Stimulated activated CD4-positive, alpha-beta T cell treated with anti-CD3 and anti-CD28 coated beads, Interleukin-2, amount 100 ng/mL, for 4 hours (primary cell): ENCODE results near the gene LMTK2.
A peak's percentile ranks its signal among the peaks of the same experiment; 100 is the strongest.

Experiments
- DNase-seq: peaks from one replicate; pipeline ENCODE4 v3.0.0-alpha.2; 2020; ENCODE audit warnings: low read depth

Gene LMTK2

DNA sequence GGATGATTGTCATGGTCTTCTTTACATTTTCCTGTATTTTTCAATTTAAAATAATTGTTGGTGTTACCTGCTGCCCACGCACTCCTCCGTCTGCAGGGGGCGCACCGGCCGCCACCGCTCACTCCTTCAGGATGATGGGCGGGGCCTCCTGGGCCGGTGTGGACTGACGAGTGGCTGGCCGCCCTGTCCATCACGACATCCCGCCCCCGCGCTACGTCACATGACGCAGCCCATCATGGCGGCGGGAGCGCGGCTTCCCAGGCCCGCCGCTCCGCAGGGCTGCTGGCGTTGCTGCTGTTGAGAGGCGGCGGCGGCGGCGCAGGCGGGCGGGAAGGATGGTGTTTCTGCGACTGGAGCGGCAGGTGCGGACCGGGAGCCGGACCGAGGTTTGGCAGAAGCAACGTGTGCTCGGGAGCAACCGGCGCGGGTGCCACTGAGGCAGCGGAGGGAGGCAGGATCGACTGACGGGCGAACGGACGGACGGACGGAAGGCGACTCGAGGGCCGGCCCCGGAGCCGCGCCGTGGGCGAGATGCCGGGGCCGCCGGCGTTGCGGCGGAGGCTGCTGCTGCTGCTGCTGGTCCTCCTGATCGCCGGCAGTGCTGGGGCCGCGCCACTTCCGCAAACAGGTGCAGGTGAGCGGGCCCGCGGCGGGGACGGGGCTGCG lies at the start of gene LMTK2:
Gene LMTK2, plus strand, starts transcription at position 216 of the 666 bp plus-strand sequence. Its CDS starts 316 bp downstream, at position 532.
- peak; percentile 96 for DNase-seq

DNA sequence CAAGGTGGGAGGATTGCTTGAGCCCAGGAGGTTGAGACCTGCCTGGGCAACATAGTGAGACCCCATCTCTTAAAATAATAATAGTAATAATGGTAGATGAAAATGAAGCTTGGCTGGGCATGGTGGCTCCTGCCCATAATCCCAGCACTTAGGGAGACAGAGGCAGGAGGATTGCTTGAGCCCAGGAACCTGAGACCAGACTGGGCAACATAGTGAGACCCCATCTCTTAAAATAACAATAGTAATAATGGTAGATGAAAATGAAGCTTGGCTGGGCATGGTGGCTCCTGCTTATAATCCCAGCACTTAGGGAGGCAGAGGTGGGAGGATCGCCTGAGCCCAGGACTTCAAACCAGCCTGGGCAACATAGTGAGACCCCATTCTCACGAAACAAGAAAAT lies 49.5 kb upstream of the LMTK2 start:
- DNase-seq: no peak

DNA sequence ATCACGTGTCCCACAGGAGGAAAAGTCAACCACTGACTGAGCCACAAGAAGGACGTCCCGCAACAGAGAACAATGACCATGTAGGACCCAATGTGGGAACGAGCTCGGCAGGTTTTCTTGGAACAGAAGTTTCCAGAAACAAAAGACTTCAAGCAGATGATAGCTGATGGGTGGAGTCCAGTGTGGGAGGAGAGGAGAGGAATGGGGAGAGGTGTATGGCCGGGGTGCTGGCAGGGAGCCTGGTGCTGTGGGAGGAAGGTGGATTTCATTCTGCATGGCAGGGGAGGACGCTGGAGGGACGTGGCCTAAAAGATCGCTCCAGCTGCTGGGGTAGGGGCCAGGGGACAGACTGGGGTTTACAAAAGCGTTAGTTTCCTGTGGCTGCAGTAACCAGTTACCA lies 48.5 kb upstream of the LMTK2 start:
- DNase-seq: no peak

DNA sequence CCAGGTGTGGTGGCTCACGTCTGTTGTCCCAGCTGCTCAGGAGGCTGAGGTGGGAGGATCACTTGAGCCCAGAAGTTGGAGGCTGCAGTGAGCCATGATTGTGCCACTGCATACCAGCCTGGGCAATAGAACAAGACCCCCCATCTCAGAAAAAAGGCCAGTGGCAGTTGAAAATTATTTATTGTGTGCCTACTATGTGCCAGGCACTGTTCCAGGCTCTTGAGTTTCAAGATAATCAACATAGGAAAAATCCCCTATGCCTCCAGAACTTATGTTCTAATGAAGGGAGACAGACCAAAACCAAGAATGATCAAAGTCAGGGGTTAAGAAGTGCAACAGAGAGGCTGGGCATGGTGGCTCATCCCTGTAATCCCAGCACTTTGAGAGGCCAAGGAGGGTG lies 42.4 kb upstream of the LMTK2 start:
- no peak for DNase-seq

DNA sequence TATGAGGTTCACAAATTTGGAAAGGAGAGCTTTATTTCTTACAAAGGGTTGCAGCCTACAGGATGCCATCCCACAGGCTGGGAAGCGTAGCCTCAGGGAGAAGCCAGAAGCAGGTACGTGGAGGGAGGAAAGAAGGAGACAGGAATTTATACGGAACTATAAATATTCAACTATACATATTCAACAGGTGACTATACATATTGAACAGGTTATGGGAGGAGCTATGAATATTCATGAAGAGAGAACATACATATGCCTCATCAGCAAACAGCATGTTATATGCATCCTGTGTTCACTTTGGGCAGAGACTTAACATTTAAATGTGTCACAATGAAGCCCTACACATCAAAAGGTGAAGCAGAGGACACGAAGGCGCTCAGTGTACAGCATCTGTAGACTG lies 40.5 kb upstream of the LMTK2 start:
- DNase-seq: no peak

DNA sequence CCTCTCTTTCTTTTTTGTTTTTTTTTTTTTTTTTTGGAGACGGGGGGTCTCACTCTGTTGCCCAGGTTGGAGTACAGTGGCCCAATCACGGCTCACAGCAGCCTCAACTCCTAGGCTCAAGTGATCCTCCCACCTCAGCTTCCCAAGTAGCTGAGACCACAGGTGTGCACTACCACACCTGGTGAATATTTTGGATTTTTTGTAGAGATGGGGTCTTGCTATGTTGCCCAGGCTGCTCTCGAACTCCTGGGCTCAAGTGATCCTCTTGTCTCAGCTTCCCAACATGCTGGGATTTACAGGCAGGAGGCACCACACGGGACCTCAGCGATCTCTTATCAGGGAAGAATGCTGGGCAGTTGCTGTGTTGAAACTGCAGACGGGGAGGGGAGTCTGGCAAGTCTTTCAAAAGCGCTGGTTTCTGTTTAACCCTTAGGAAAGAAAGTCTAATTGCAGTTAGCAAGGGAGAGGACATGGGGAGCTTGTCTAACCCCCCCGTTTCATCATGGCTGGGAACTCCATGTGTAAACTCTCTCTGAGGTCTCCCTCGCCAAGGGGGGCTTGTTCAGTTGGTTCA lies 39.6 kb upstream of the LMTK2 start:
- DNase-seq: no peak

DNA sequence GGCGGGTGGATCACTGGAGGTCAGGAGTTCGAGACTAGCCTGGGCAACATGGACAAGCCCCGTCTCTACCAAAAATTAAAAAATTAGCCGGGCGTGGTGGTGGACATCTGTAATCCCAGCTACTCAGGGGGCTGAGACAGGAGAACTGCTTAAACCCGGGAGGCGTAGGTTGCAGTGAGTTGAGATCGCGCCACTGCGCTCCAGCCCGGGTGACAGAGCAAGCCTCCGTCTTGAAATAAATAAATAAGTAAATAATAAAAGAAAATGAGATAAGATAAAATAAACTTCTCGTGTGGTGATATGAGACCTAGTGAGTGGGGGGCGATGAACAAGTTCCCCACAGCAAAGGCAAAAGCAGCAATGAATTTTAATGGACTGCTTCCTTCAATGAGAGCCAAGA lies 33.6 kb upstream of the LMTK2 start:
- DNase-seq: no peak

DNA sequence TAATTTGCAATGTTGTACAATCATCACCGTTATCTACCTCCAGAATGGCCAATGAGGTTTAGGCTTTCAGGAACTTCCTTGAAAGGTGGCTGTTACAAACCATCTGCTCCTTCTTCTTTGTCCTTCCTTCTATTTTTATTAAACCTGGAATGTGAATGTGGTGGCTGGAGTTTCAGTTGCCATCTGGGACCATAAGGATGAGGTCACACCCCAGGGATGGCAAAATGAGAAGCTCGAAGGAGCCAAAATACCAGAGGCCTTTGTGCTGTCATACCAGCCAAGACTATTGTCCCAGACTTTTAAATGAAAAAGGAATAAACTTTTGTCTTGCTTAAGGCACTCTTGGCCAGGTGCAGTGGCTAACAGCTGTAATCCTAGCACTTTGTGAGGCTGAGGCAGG lies 30.9 kb upstream of the LMTK2 start:
- no peak for DNase-seq

DNA sequence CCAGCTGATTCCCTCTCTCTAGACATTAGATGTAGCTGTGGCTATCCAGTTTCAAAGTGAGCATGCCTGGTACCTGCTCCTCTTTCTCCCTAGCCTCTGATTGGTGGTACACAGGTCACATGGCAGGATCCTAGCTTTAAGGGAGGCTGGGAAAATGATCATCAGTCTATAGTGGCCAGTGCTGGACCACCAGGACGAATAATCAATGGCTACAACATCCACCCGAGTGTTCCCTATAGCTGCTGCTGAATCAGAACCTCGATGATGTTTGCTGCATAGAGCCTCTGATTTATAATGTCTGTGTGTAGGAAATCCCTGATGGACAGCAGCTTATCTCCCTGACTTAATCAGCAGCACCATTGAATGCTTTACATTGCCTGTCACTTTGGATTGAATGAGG lies 28.9 kb upstream of the LMTK2 start:
- no peak for DNase-seq

DNA sequence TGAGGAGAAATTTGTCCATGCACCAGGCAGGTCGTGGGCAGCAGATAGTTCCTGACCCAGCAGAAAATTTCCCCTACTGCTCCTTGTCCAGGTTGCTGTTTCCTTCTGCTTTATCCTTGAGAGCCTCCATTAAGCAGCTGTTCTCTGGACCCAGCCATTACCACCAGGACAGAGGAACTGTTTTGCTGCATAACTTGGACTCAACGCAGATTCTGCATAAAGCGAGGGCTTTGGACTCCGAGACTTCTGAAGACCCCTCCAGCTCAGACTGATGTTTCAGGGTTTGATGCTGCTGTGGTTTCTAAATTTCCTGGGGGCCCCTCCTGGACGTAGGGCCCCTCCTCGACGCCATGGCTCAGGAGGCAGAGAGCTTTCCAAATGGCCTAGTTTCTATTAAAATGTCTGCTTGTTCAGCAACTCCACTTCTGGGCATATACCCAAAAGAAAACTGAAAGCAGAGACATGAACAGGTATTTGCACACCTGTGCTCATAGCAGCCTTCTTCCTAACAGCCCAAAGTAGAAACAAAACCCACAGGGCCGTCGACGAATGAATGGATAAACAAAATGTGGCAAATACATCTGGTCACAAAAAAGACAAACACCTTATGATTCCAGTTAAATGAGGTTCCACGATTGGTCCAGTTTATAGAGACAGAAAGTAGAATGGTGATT lies 28.3 kb upstream of the LMTK2 start:
- DNase-seq: no peak

DNA sequence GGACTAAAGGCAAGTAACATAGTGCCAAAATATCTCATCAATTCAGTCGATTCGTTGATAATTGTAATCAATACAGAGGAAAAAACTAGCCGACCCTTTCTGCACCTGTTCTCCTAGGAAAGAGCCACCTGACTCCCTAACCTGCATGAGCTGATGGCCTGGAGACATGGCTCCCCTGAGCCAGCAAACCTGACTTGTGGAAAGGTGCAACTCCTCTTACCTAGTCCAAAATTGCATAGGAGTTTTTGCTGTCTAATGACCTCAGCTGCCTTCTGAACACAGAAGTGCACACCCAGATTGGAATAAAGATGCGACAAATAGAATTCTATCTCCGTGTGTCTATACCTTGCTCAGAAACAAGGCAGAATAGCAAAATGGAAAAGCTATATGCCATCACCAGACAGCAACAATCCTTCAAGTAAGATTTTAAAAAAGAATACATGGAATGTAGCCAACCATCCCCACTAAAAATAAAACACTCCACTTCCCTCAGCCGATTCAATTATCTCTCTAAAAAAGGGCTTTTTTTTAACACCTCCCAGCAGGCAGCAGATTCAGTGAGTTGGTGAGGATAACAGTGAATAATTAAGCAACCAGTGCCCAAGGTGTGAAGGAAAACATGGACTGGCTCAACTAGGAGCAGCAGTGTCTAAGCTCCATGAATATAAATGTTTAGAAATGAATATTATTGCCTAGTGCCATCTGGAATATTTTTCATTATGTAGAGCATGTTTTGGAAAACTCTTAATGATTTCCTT lies 26.6 kb upstream of the LMTK2 start:
- DNase-seq: no peak

DNA sequence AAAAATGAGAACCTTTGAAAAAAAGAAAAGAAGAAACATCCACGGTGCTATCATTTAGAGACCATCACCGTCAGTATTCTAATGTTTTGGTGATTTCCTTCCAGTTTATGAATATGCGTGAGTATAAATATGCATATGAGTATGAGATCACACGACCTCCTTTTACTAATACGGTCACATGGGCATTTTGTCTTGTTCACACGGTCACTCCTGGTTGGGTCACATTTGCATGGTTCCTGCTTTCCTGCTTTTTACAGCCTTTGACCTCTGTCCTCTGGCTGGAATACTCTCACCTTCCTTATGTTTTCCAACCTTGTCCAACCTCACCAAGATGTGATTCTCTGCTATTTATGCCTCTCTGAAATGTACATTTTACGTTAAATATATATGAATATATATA lies 25.3 kb upstream of the LMTK2 start:
- no peak for DNase-seq

DNA sequence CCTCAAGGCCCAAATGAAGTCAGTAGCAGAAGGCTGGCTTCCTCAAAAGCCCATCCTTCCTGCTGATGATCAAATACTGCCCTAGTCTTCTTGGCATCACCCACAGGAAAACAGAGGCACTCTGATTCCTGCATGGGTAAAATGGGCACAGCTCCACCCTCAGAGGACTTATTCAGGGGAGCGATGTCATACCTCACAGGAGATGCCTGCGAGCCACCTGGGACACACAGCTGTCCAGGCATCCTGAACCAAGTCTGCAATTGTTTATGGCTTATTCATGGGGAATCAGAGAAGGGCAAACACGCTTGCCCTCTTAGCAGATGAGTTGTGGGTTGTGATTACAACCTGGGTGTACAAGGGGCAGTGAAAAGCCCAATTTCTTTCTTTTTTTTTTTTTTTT lies 22.0 kb upstream of the LMTK2 start:
- DNase-seq: no peak

DNA sequence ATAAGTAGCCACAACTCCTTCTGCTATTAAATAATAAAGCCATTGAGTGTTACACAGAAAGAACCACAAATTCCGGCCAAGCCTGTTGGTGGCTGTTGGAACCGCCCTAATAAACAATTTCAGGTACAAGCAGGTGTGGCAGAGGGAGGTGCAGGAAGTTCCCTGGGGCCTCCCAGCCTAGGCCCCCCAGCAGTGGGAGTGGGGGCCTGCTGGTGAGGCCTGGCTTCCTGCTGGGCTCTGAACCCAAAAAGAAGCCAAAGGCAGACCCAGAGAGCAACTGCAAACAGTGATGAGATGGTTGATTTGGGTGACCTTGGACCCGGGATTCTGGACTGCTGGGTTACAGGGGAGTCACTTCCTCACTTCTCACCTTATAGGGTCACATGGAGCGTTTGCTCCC lies 21.0 kb upstream of the LMTK2 start:
- no peak for DNase-seq

DNA sequence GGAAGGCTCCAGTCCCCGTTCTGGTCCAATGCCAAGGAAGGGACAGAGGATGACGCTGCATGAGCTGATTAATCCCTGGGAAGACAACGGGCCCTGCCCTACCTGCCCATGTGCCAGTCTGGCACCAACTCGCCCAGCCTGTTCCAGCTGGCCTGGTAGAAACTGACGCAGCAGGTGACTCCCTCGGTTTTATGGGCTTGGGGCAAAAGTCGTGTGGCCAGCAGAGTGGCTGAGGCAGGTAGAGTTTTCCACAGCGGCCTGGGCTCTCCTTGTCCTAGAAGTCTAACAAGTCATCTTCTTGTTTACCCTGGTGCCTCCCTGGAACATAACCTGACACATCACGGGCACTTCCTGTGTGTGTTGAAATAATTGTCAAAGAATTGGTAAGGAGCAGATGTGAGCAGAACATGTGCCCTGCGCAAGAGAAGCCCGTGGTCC lies 20.4 kb upstream of the LMTK2 start:
- DNase-seq: no peak

DNA sequence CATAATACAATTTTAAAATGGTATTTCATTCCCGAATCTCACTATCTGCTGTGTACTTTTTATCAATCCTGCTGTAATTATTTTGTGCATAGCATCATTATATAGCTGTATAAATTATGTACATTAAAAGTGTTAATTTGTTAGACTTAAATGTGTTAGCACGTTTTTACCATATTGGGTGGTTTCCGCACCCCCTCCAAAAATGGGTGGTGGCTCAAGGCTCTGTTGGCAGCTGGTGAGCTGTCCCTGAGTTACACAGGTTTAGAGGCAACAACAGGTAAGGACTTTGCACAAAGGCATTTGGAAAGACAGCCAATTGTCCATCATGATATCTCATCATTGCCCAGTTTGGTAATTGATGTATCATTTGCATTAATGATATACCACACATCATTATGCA lies 18.6 kb upstream of the LMTK2 start:
- no peak for DNase-seq

DNA sequence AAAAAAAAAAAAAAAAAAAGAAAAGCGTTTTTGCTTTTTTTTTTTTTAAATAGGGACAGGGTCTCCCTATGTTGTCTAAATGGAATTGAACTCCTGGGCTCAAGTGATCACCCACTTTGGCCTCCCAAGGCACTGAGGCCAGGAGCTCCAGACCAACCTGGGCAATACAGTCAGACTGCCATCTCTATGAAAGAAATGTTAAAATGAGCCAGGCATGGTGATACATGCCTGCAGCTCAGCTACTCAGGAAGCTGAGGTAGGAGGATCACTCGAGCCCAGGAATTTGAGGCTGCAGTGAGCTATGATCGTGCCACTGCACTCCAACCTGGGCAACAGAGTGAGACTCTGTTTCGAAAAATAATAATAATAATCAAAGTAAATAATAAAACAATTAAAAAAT lies 16.5 kb upstream of the LMTK2 start:
- DNase-seq: no peak

DNA sequence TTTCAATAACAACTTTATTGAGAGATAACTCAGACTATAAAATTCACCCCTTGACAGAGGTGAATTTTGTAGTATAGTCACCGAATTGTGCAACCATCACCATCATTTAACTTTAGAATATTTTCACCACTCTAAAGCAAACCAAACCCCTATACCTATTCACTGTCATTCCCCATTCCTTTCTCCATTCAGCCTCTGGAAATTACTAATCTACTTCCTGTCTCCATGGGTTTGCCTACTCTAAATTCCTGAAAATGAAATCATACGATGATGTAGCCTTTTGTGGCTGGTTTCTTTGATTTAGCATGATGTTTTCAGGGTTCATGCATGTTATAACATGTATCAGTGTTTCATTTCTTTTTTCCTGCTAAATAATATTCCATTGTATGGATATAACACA lies 15.6 kb upstream of the LMTK2 start:
- no peak for DNase-seq

DNA sequence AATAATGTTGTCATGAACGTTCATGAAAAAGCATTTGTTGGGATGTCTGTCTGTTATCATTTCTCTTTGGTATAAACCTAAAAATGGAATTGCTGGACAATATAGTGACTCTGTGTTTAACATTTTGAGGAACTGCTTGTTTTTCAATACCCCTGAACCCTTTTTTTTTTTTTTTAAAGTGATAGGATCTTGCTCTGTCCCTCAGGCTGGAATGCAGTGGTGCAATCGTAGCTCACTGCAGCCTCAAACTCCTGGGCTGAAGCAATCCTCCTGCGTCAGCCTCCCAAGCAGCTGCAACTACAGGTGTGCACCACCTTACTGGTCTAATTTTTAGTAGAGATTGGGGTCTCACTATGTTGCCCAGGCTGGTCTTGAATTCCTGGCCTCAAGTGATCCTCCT lies 15.1 kb upstream of the LMTK2 start:
- no peak for DNase-seq

DNA sequence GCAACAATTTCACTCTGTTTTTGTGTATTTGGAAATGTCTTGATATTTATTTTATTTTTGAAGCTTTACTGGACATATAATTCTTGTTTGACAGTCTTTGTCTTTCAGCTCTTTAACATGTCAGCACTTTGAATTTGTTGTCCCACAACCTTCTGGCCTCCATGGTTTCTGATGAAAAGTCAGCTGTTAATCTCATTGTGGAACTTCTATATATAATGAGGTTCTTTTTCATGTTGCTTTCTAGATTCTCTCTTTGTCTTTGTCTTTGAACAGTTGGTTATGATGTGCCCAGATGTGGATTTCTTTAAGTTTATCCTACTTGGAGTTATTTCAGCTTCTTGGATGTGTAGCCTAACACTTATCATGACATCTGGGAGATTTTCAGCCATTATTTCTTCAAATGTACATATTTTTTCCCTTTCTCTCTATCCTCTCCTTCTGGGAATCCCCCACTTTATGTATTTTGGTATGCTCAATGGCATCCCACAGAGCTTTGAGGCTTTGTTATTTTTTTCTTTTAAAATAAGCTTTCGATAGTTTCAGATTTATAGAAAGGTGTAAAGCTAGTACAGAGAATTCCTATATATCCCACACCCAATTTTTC lies 9.5 kb upstream of the LMTK2 start:
- DNase-seq: no peak

DNA sequence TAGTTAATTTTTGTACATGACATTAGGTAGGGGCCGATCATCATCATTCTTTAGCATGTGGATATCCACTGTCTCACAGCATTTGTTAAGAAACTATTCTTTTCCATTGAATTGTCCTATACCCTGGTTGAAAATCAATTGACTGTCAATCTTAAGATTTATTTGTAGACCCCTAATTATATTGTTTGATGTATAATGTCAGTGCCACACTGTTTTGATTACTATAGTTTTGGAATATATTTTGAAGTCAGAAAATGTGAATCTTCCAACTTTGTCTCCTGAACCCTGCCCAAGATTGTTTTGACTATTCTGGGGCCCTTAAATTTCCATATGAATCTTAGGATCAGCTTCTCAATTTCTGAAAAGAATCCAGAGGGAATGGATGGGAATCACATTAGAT lies 6.6 kb upstream of the LMTK2 start:
- no peak for DNase-seq

DNA sequence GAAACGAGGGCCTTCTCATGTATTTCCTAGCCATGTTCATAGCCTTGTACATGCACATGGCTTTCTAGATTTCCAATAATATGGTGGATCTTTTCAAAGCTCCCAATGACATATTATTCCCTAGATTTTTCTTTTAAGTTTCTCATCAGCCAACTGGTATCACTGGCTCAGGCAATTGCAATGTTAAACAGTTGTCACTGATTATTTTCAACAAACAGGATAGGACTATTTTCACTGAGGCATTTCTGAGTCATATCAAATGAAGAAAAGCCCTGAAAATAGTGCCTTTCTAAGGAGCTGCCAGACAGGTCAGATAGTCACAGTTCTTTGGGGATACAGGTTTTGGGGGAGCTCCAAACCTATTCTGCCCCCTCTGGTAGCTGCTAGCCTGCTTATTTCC lies 4.5 kb upstream of the LMTK2 start:
- no peak for DNase-seq
